K562 (cell line): ENCODE measurements around the gene CLCNKB. TPM values are rescaled to one million over a fixed set of nuclear protein-coding genes. Genes with fewer than 3 reads are reported as not detected.

Experiments used
- BHLHE40 ChIP-seq: IDR thresholded peaks from 2 replicates; pipeline ENCODE4 v1.6.1; 2011; ENCODE audit warnings: low read length, improper control_type of control experiment
- CBX8 ChIP-seq: fragments of 200-600 bp; sonication (generic); IDR thresholded peaks from 2 replicates; pipeline ENCODE4 v1.6.1; 2012; ENCODE audit warnings: borderline replicate concordance, mixed run types, low read depth, mild to moderate bottlenecking, moderate library complexity, mixed read lengths, low read length, control low read depth, inconsistent platforms; ENCODE audit not compliant: poor library complexity, severe bottlenecking; ENCODE audit errors: extremely low read depth
- ETV1 ChIP-seq: fragments of 450-650 bp; conservative IDR thresholded peaks from 2 replicates; pipeline ENCODE4 v1.6.1; 2016; ENCODE audit warnings: missing genetic modification characterization, control low read depth, low read depth, missing compliant biosample characterization
- FOSL1 ChIP-seq: fragments of 200-800 bp; sonication (Bioruptor generic); conservative IDR thresholded peaks from 2 replicates; pipeline ENCODE4 v1.6.1; 2016; ENCODE audit warnings: missing genetic modification characterization, missing compliant biosample characterization
- HLTF ChIP-seq: fragments of 450-650 bp; IDR thresholded peaks from 2 replicates; pipeline ENCODE4 v1.6.1; 2016
- HNRNPUL1 ChIP-seq: fragments of 200-400 bp; formaldehyde crosslinking; IDR thresholded peaks from 2 replicates; pipeline ENCODE4 v1.6.1; 2017; ENCODE audit warnings: low read length
- MAZ ChIP-seq, 2 experiments: fragments of 450-650 bp in 1 of 2; sonication (generic) in 1 of 2; formaldehyde crosslinking; IDR thresholded peaks in 1 of 2; conservative IDR thresholded peaks in 1 of 2; 2 replicates each; pipeline versions ENCODE4 v1.4.0 to v1.5.0; 2020; ENCODE audit warnings: mild to moderate bottlenecking in 1 of 2, missing genetic modification reagents in 1 of 2
- RAD21 ChIP-seq, 2 experiments: fragments of 250-450 bp in 1 of 2; fragments of 450-650 bp in 1 of 2; sonication (Bioruptor Pico) in 1 of 2; formaldehyde crosslinking in 1 of 2; IDR thresholded peaks in 1 of 2; conservative IDR thresholded peaks in 1 of 2; 2 replicates each; pipeline versions ENCODE4 v1.4.0 to v1.8.0; 2020 to 2022; ENCODE audit warnings: mild to moderate bottlenecking in 2 of 2, moderate library complexity in 1 of 2
- SRSF3 ChIP-seq: fragments of 200-400 bp; formaldehyde crosslinking; IDR thresholded peaks from 2 replicates; pipeline ENCODE4 v1.6.1; 2016; ENCODE audit warnings: mild to moderate bottlenecking, low read length, moderate library complexity; ENCODE audit not compliant: insufficient read depth
- TAF1 ChIP-seq: IDR thresholded peaks from 2 replicates; pipeline ENCODE4 v1.6.1; 2011; ENCODE audit warnings: mild to moderate bottlenecking, low read length, moderate library complexity; ENCODE audit not compliant: insufficient read depth, control insufficient read depth, severe bottlenecking; ENCODE audit errors: extremely low read depth
- USF1 ChIP-seq: sonication (generic); formaldehyde crosslinking; IDR thresholded peaks from 2 replicates; pipeline ENCODE4 v1.9.0; 2022; ENCODE audit warnings: mild to moderate bottlenecking, missing genetic modification reagents
- ZBTB33 ChIP-seq: sonication (generic); formaldehyde crosslinking; IDR thresholded peaks from 2 replicates; pipeline ENCODE4 v1.8.1; 2023; ENCODE audit warnings: mild to moderate bottlenecking, missing genetic modification reagents
- ZBTB7A ChIP-seq: IDR thresholded peaks from 2 replicates; pipeline ENCODE4 v1.6.1; 2011; ENCODE audit warnings: low read depth, mild to moderate bottlenecking, low read length, moderate library complexity, borderline replicate concordance; ENCODE audit not compliant: control insufficient read depth
- ZFP30 ChIP-seq: fragments of 250-450 bp; sonication (Bioruptor Pico); IDR thresholded peaks from 2 replicates; pipeline ENCODE4 v1.8.0; 2022; ENCODE audit warnings: moderate library complexity, mild to moderate bottlenecking, inconsistent platforms, borderline replicate concordance
- ZNF445 ChIP-seq: fragments of 250-450 bp; sonication (Bioruptor Pico); IDR thresholded peaks from 2 replicates; pipeline ENCODE4 v1.4.0; 2020; ENCODE audit warnings: low read depth, mild to moderate bottlenecking, moderate library complexity
- ZNF668 ChIP-seq: fragments of 250-450 bp; sonication (Bioruptor Pico); IDR thresholded peaks from 2 replicates; pipeline ENCODE4 v1.8.0; 2022; ENCODE audit warnings: mild to moderate bottlenecking, inconsistent platforms
- ZNF766 ChIP-seq: fragments of 200-800 bp; sonication (Bioruptor generic); conservative IDR thresholded peaks from 2 replicates; pipeline ENCODE4 v1.6.1; 2016; ENCODE audit warnings: missing genetic modification characterization, missing compliant biosample characterization
- polyA plus RNA-seq, 8 experiments: library from polyadenylated mRNA; depleted of rRNA in 4 of 8; stranded (reverse) in 5 of 8; unstranded in 3 of 8; fragments of >200 nt; fragmentation: Nextera tagmentation in 2 of 8; fragmentation: Illumina TruSeq in 1 of 8; extraction: Ambion mirVana in 2 of 8; extraction: Trizol in 1 of 8; gene quantifications; 2 replicates each; pipeline versions ENCODE4 v1.2.1 to v1.2.3, GENCODE V29; 2011 to 2014; ENCODE audit warnings: inconsistent platforms in 1 of 8, missing spikeins in 1 of 8
- total RNA-seq, 7 experiments: library from RNA; depleted of rRNA in 6 of 7; stranded (reverse); fragments of >200 nt in 6 of 7; fragmentation: Illumina TruSeq in 2 of 7; extraction: Trizol in 2 of 7; gene quantifications; 2 replicates each; pipeline versions ENCODE4 v1.2.1 to v1.2.3, GENCODE V29; 2011 to 2021; ENCODE audit warnings: low replicate concordance in 1 of 7

CLCNKB gene
- total and polyA plus RNA-seq, 9 of the 15 experiments (the other 6 are each of a cell fraction or from before 2014, with no cell fraction given), result 0.08 to 1.7 (median 0.64) TPM

- TF ChIP-seq ETV1, result no peak
- TF ChIP-seq ZFP30, result no peak
- no peak for TF ChIP-seq ZBTB33 (CRISPR knock-in tag)
- TF ChIP-seq HNRNPUL1, result no peak
- TF ChIP-seq CBX8, result no peak
- peak; percentile 22; the same call in 1 of the 2 replicates for TF ChIP-seq BHLHE40
- TF ChIP-seq USF1 (CRISPR knock-in tag), result peak; percentile 53
- TF ChIP-seq ZNF766, result no peak
- peak in 1 of 2 experiments; percentile 2; a peak in 1 of 4 replicates for TF ChIP-seq RAD21 (CRISPR knock-in tag; conservative IDR thresholded peaks at IDR 0.05 in 1 of 2, IDR thresholded peaks at IDR 0.05 in 1 of 2)
- peak in 1 of 2 experiments; percentile 35; a peak in 1 of 4 replicates for TF ChIP-seq MAZ (CRISPR knock-in tag; conservative IDR thresholded peaks at IDR 0.05 in 1 of 2, IDR thresholded peaks at IDR 0.05 in 1 of 2)
- peak; percentile 14 for TF ChIP-seq TAF1
- TF ChIP-seq FOSL1, result peak; percentile 97
- no peak for TF ChIP-seq ZNF668
- TF ChIP-seq ZBTB7A, result peak; percentile 49; the same call in 1 of the 2 replicates
- TF ChIP-seq HLTF, result no peak
- TF ChIP-seq ZNF445 (CRISPR knock-in tag), result no peak
- TF ChIP-seq SRSF3, result no peak
Observed at GRCh38 chr1:16076031-16076864, 32.7 kb downstream of the CLCNKB start (continued).
